SK-N-SH treated with all-trans-retinoic acid at 6 μM for 48 hours (cell line): ENCODE data around the gene TNIK.

Experiments used
- ATAC-seq: fragments of 200-7000 bp; cut with Tn5 transposase; 3 replicates; pipeline ENCODE4 v1.9.1; 2020; ENCODE audit warnings: mild to moderate bottlenecking, moderate library complexity
- ARNTL ChIP-seq: fragments of 450-650 bp; formaldehyde crosslinking; IDR thresholded peaks from 2 replicates; pipeline ENCODE4 v1.5.0; 2020; ENCODE audit warnings: low read depth, mild to moderate bottlenecking, moderate library complexity, borderline replicate concordance
- BACH2 ChIP-seq: fragments of 250-450 bp; sonication (Bioruptor Pico); IDR thresholded peaks from 2 replicates; pipeline ENCODE4 v1.9.0; 2021; ENCODE audit warnings: mild to moderate bottlenecking, borderline replicate concordance
- CREB5 ChIP-seq: fragments of 250-450 bp; sonication (Bioruptor Pico); IDR thresholded peaks from 2 replicates; pipeline ENCODE4 v1.5.1; 2020; ENCODE audit warnings: low read depth, mild to moderate bottlenecking, moderate library complexity
- ESRRG ChIP-seq: fragments of 250-450 bp; sonication (Bioruptor Pico); IDR thresholded peaks from 2 replicates; pipeline ENCODE4 v1.6.1; 2021; ENCODE audit warnings: mild to moderate bottlenecking
- GLIS3 ChIP-seq: fragments of 250-450 bp; sonication (Bioruptor Pico); IDR thresholded peaks from 2 replicates; pipeline ENCODE4 v1.5.0; 2020; ENCODE audit warnings: mild to moderate bottlenecking, moderate library complexity
- ISL1 ChIP-seq: fragments of 250-450 bp; sonication (Bioruptor Pico); IDR thresholded peaks from 2 replicates; pipeline ENCODE4 v2.1.2; 2022; ENCODE audit warnings: mild to moderate bottlenecking, moderate library complexity
- PATZ1 ChIP-seq: fragments of 250-450 bp; sonication (Bioruptor Pico); IDR thresholded peaks from 2 replicates; pipeline ENCODE4 v1.8.0; 2020; ENCODE audit warnings: mild to moderate bottlenecking, moderate library complexity, borderline replicate concordance
- PPARA ChIP-seq: fragments of 250-450 bp; sonication (Bioruptor Pico); IDR thresholded peaks from 2 replicates; pipeline ENCODE4 v1.5.0; 2020; ENCODE audit warnings: mild to moderate bottlenecking, borderline replicate concordance
- SNAI2 ChIP-seq: fragments of 250-450 bp; sonication (Bioruptor Pico); IDR thresholded peaks from 2 replicates; pipeline ENCODE4 v1.5.0; 2020; ENCODE audit warnings: mild to moderate bottlenecking, moderate library complexity
- TCF4 ChIP-seq: fragments of 250-450 bp; sonication (Bioruptor Pico); IDR thresholded peaks from 2 replicates; pipeline ENCODE4 v1.8.0; 2021; ENCODE audit warnings: mild to moderate bottlenecking, moderate library complexity, borderline replicate concordance
- TOX ChIP-seq: fragments of 250-450 bp; sonication (Bioruptor Pico); IDR thresholded peaks from 2 replicates; pipeline ENCODE4 v1.8.0; 2021; ENCODE audit warnings: mild to moderate bottlenecking, moderate library complexity, borderline replicate concordance
- TSHZ2 ChIP-seq: fragments of 250-450 bp; sonication (Bioruptor Pico); IDR thresholded peaks from 2 replicates; pipeline ENCODE4 v1.5.0; 2020; ENCODE audit warnings: mild to moderate bottlenecking, moderate library complexity
- ZC3H10 ChIP-seq: fragments of 250-450 bp; sonication (Bioruptor Pico); IDR thresholded peaks from 2 replicates; pipeline ENCODE4 v1.5.1; 2021; ENCODE audit warnings: mild to moderate bottlenecking, moderate library complexity
- ZFP3 ChIP-seq: fragments of 250-450 bp; sonication (Bioruptor Pico); IDR thresholded peaks from 2 replicates; pipeline ENCODE4 v1.5.0; 2020; ENCODE audit warnings: mild to moderate bottlenecking, moderate library complexity
- ZFP30 ChIP-seq: fragments of 450-650 bp; formaldehyde crosslinking; IDR thresholded peaks from 2 replicates; pipeline ENCODE4 v1.5.0; 2022; ENCODE audit warnings: mild to moderate bottlenecking, moderate library complexity
- ZNF70 ChIP-seq: fragments of 450-650 bp; formaldehyde crosslinking; IDR thresholded peaks from 2 replicates; pipeline ENCODE4 v1.5.0; 2020; ENCODE audit warnings: mild to moderate bottlenecking, moderate library complexity
- ZNF8 ChIP-seq: fragments of 450-650 bp; formaldehyde crosslinking; IDR thresholded peaks from 2 replicates; pipeline ENCODE4 v1.5.0; 2020; ENCODE audit warnings: mild to moderate bottlenecking, moderate library complexity
- TF ChIP-seq, protein P1 (sequence below): fragments of 250-450 bp; sonication (Bioruptor Pico); IDR thresholded peaks from 2 replicates; pipeline ENCODE4 v1.8.0; 2021; ENCODE audit warnings: low read depth, mild to moderate bottlenecking, moderate library complexity, borderline replicate concordance

Gene TNIK

GRCh38 chr3:171261487-171261886, 198.7 kb downstream of the TNIK start (continued):
- TF ChIP-seq, protein P1, sequence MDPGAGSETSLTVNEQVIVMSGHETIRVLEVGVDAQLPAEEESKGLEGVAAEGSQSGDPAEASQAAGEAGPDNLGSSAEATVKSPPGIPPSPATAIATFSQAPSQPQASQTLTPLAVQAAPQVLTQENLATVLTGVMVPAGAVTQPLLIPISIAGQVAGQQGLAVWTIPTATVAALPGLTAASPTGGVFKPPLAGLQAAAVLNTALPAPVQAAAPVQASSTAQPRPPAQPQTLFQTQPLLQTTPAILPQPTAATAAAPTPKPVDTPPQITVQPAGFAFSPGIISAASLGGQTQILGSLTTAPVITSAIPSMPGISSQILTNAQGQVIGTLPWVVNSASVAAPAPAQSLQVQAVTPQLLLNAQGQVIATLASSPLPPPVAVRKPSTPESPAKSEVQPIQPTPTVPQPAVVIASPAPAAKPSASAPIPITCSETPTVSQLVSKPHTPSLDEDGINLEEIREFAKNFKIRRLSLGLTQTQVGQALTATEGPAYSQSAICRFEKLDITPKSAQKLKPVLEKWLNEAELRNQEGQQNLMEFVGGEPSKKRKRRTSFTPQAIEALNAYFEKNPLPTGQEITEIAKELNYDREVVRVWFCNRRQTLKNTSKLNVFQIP (CRISPR knock-in tag): no peak

DNA sequence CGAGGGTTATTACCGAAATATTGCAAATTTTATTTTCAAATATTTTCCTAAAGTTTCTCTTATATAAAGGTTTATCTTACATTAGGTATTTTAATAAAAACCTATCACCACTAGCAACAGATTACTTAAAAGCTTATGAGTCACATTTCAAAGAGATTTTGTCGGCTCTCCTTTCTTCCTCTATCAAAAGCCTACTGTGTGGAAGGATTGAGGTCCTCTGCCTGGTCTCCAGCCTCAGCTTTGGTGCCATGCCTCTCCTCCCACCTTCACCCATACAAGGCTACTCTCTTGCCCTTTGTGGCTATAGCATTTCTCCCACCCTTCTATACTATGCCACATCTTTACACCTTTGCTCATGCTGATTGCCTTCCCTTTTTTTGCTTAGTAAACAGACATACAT, 199.3 kb downstream of the TNIK start:
- TF ChIP-seq ESRRG (no peak), TCF4 (CRISPR knock-in tag) (no peak), ARNTL (no peak), ZNF8 (CRISPR knock-in tag) (no peak), TSHZ2 (no peak), ISL1 (CRISPR knock-in tag) (no peak)

GRCh38 chr3:171260466-171260865, 199.7 kb downstream of the TNIK start:
- no peak for ATAC-seq
- no peak for TF ChIP-seq ARNTL
- TF ChIP-seq CREB5 (CRISPR knock-in tag): no peak
- TF ChIP-seq, protein P1 (CRISPR knock-in tag): no peak
- no peak for TF ChIP-seq ZFP30
- no peak for TF ChIP-seq TOX
- TF ChIP-seq SNAI2 (CRISPR knock-in tag): no peak
- TF ChIP-seq ZFP3 (CRISPR knock-in tag): no peak
- no peak for TF ChIP-seq GLIS3 (CRISPR knock-in tag)
- TF ChIP-seq ZC3H10 (CRISPR knock-in tag): no peak
- no peak for TF ChIP-seq BACH2 (CRISPR knock-in tag)
- no peak for TF ChIP-seq PPARA (CRISPR knock-in tag)
- no peak for TF ChIP-seq ISL1 (CRISPR knock-in tag)
- no peak for TF ChIP-seq TSHZ2
- no peak for TF ChIP-seq ZNF8 (CRISPR knock-in tag)
- TF ChIP-seq PATZ1: no peak
- TF ChIP-seq ZNF70 (CRISPR knock-in tag): no peak

More for the DNA sequence above, 199.3 kb downstream of the TNIK start:
- no peak for ATAC-seq
